Endothelial cell of umbilical vein (primary cell): Measurements from ENCODE around the gene CLN6. TPM values are rescaled to one million over a fixed set of nuclear protein-coding genes. Genes with fewer than 3 reads are reported as not detected.

ENCODE experiments used
- BruUV-seq: library from RNA; stranded (reverse); fragments of 400-500 nt; replicated peaks from 2 replicates; lab custom pipeline; 2021; lab: Mats Ljungman, UMichigan
- CTCF ChIA-PET: fragments of 300-600, 350-600 bp; sonication (Branson Sonifier 250); formaldehyde crosslinking; loops from one replicate; lab custom pipeline; 2021; ENCODE audit warnings: antibody characterized with exemption, inconsistent platforms; lab: Charles Lee
- POLR2A ChIA-PET: fragments of 300-600, 350-600 bp; sonication (Branson Sonifier 250); formaldehyde crosslinking; loops from one replicate; lab custom pipeline; 2021; ENCODE audit warnings: antibody characterized with exemption, inconsistent platforms; lab: Charles Lee
- DNase-seq: peaks from one replicate; pipeline ENCODE4 v3.0.0-alpha.2; 2011; ENCODE audit warnings: low read depth, low spot score
- FAIRE-seq: peaks from 2 replicates; lab custom pipeline; 2011; peaks lifted over from hg19 to GRCh38; lab: Jason Lieb, UNC
- H2AFZ ChIP-seq: 2 replicates; pipeline ENCODE4 v1.6.0; 2012; ENCODE audit warnings: low read depth, low read length, control low read depth, inconsistent platforms
- H3K27ac ChIP-seq: 2 replicates; pipeline ENCODE4 v1.5.1; 2011; ENCODE audit warnings: low read depth, mild to moderate bottlenecking, control low read depth, low read length, moderate library complexity; ENCODE audit not compliant: insufficient read depth
- H3K27me3 ChIP-seq, 2 experiments: 2 replicates each; pipeline versions ENCODE4 v1.6.0 to v1.6.1; 2011; ENCODE audit warnings: low read length in 2 of 2, mixed read lengths in 1 of 2; ENCODE audit not compliant: control insufficient read depth in 2 of 2, insufficient read depth in 2 of 2
- H3K36me3 ChIP-seq, 2 experiments: 2 replicates in 1 of 2; 3 replicates in 1 of 2; pipeline ENCODE4 v1.5.1; 2011; ENCODE audit warnings: low read length in 2 of 2, mild to moderate bottlenecking in 1 of 2, moderate library complexity in 1 of 2; ENCODE audit not compliant: control insufficient read depth in 2 of 2, insufficient read depth in 2 of 2; ENCODE audit errors: extremely low read depth in 1 of 2
- H3K4me1 ChIP-seq: 3 replicates; pipeline ENCODE4 v1.5.1; 2011; ENCODE audit warnings: mild to moderate bottlenecking, low read length; ENCODE audit not compliant: control insufficient read depth, insufficient read depth; ENCODE audit errors: extremely low read depth
- H3K4me2 ChIP-seq: 2 replicates; pipeline ENCODE4 v1.6.1; 2011; ENCODE audit warnings: low read length, control low read depth, mixed read lengths; ENCODE audit not compliant: insufficient read depth
- H3K4me3 ChIP-seq, 3 experiments: fragments of 200-600 bp in 1 of 3; sonication (generic), shearing (Covaris generic) in 1 of 3; replicated peaks in 1 of 3; 2 replicates each; pipeline ENCODE4 v1.5.1; 2011 to 2016; ENCODE audit warnings: control low read depth in 3 of 3, low read length in 3 of 3, mild to moderate bottlenecking in 2 of 3, inconsistent platforms in 1 of 3, low read depth in 1 of 3, moderate library complexity in 1 of 3; ENCODE audit not compliant: insufficient read depth in 1 of 3
- H3K79me2 ChIP-seq: 2 replicates; pipeline ENCODE4 v1.6.0; 2012; ENCODE audit warnings: low read length, inconsistent platforms; ENCODE audit not compliant: control insufficient read depth, insufficient read depth
- H3K9ac ChIP-seq: replicated peaks from 2 replicates; pipeline ENCODE3; 2011; ENCODE audit warnings: low read length, control low read depth; ENCODE audit not compliant: insufficient read depth; ENCODE audit errors: extremely low read depth
- H3K9me1 ChIP-seq: replicated peaks from 3 replicates; pipeline ENCODE4 v1.6.0; 2011; ENCODE audit warnings: mild to moderate bottlenecking, low read length; ENCODE audit not compliant: control insufficient read depth, insufficient read depth; ENCODE audit errors: extremely low read depth
- H3K9me3 ChIP-seq: replicated peaks from 2 replicates; pipeline ENCODE4 v1.5.1; 2012; ENCODE audit warnings: low read length, inconsistent platforms; ENCODE audit not compliant: control insufficient read depth, insufficient read depth
- H4K20me1 ChIP-seq: replicated peaks from 2 replicates; pipeline ENCODE3; 2011; ENCODE audit warnings: mild to moderate bottlenecking, low read length; ENCODE audit not compliant: control insufficient read depth, insufficient read depth; ENCODE audit errors: extremely low read depth
- CTCF ChIP-seq, 2 donors: IDR thresholded peaks; 1 replicate in 1 of 2; 2 replicates in 1 of 2; pipeline ENCODE4 v1.5.1; 2011; ENCODE audit warnings: low read length in 2 of 2, mild to moderate bottlenecking in 2 of 2, moderate library complexity in 2 of 2, control low read depth in 1 of 2, inconsistent platforms in 1 of 2, low read depth in 1 of 2; ENCODE audit not compliant: insufficient read depth in 1 of 2; ENCODE audit errors: extremely low read depth in 1 of 2
- EZH2 ChIP-seq: IDR thresholded peaks from 2 replicates; pipeline ENCODE4 v1.6.1; 2012; ENCODE audit warnings: borderline replicate concordance, low read depth, mild to moderate bottlenecking, moderate library complexity, low read length, inconsistent platforms; ENCODE audit not compliant: severe bottlenecking
- FOS ChIP-seq: IDR thresholded peaks from 2 replicates; pipeline ENCODE4 v1.6.1; 2011; ENCODE audit warnings: mild to moderate bottlenecking, low read length, moderate library complexity, borderline replicate concordance; ENCODE audit not compliant: insufficient read depth
- GATA2 ChIP-seq: IDR thresholded peaks from 2 replicates; pipeline ENCODE4 v1.7.0; 2011; ENCODE audit warnings: low read depth, mild to moderate bottlenecking, moderate library complexity, mixed read lengths, low read length; ENCODE audit not compliant: insufficient read length, insufficient read depth
- JUN ChIP-seq: IDR thresholded peaks from 2 replicates; pipeline ENCODE4 v1.6.1; 2011; ENCODE audit warnings: borderline replicate concordance, low read depth; ENCODE audit not compliant: insufficient read length, insufficient read depth
- MAX ChIP-seq: IDR thresholded peaks from 2 replicates; pipeline ENCODE4 v1.6.1; 2011; ENCODE audit not compliant: insufficient read depth, insufficient read length
- MYC ChIP-seq: IDR thresholded peaks from one replicate; pipeline ENCODE4 v1.6.1; 2011; ENCODE audit warnings: mild to moderate bottlenecking, low read depth, low read length
- POLR2A ChIP-seq: IDR thresholded peaks from 2 replicates; pipeline ENCODE4 v1.6.1; 2012; ENCODE audit warnings: low read depth, mild to moderate bottlenecking, control low read depth, low read length
- POLR2AphosphoS5 ChIP-seq: IDR thresholded peaks from 2 replicates; pipeline ENCODE4 v1.6.1; 2012; ENCODE audit warnings: low read depth, mild to moderate bottlenecking, control low read depth, low read length, moderate library complexity; ENCODE audit not compliant: insufficient read depth
- dilution Hi-C: fragments of 300-500 bp; cut with MboI; formaldehyde crosslinking; loops from one replicate; pipeline ENCODE4 v1.15.0; 2019; ENCODE audit warnings: low sequenced_read_pairs; ENCODE audit not compliant: extremely low pct_ligation_motif_present
- intact Hi-C: fragments of 100-400 bp; cut with micrococcal nuclease; formaldehyde crosslinking; loops from one replicate; pipeline ENCODE4 v1.10.0; 2022
- polyA plus RNA-seq, 4 experiments: library from polyadenylated mRNA; depleted of rRNA in 3 of 4; stranded (reverse) in 3 of 4; unstranded in 1 of 4; fragments of >200 nt; gene quantifications; 2 replicates each; pipeline versions ENCODE4 v1.2.1 to v1.2.3, GENCODE V29; 2011 to 2012; ENCODE audit warnings: missing spikeins in 1 of 4
- total RNA-seq: library from RNA; stranded (reverse); gene quantifications from 2 replicates; pipeline ENCODE4 v1.2.3, GENCODE V29; 2021

CLN6 gene
- total and polyA plus RNA-seq, 2 donors (not counting 3 experiments of a cell fraction or from before 2014, with no cell fraction given), result 53.9 to 75.5 TPM

- H3K27me3 ChIP-seq, result no peaks in the 10 kb centered on the region
- CTCF ChIA-PET, result interaction anchor here (0.7 to 2.2 kb wide), 4 partner anchors 8 to 356 kb away, joined by 3 to 6 read pairs (median 4); no protein-coding TSS in a partner anchor
- TF ChIP-seq POLR2A (no peak), MAX (no peak), CTCF (IDR thresholded peaks at IDR 0.05; ENCODE audit: extremely low read depth in 1 of 2, insufficient read depth in 1 of 2, low read depth in 1 of 2, low read length in 2 of 2) (no peak), FOS (no peak), EZH2 (no peak), POLR2AphosphoS5 (no peak), JUN (no peak), MYC (no peak), GATA2 (no peak)
- H3K4me2 ChIP-seq, result no peak overlapping the region
- no peak overlapping the region for H3K4me3 ChIP-seq
- no peak for FAIRE-seq
- H3K27ac ChIP-seq, result no peak overlapping the region
- no peaks in the 10 kb centered on the region for H3K9me3 ChIP-seq
- no peaks in the 10 kb centered on the region for H4K20me1 ChIP-seq
- H3K9ac ChIP-seq, result no peak overlapping the region
- dilution Hi-C loops (no loop called here), intact Hi-C loops (no loop called here)
- H3K79me2 ChIP-seq, result peaks cover 36% of the 10 kb centered on the region
- no peak for DNase-seq
- POLR2A ChIA-PET, result no interaction called here
- H2AFZ ChIP-seq, result no peak overlapping the region
- H3K9me1 ChIP-seq, result no peaks in the 10 kb centered on the region
- BruUV-seq, result no TSS peak
- no peaks in the 10 kb centered on the region for H3K36me3 ChIP-seq
- no peaks in the 10 kb centered on the region for H3K4me1 ChIP-seq
Measured at GRCh38 chr15:68218847-68219798, 10.4 kb downstream of the CLN6 start.
